HG02885 (cell line): ENCODE data around the gene ILKAP.

Source experiments
- ATAC-seq: cut with Tn5 transposase; IDR thresholded peaks from one replicate; pipeline ENCODE4 v1.9.1; 2021; ENCODE audit warnings: mild to moderate bottlenecking; ENCODE audit not compliant: unreplicated experiment, poor library complexity

Gene ILKAP

GRCh38 chr2:238139196-238140039, 64.1 kb downstream of the ILKAP start:
- no peak for ATAC-seq

GRCh38 chr2:238138331-238139195, 64.9 kb downstream of the ILKAP start, which contains the start of gene KLHL30:
Gene KLHL30, plus strand, starts transcription at chr2:238138668. Its CDS starts 2,087 bp downstream, at chr2:238140755.
- no peak for ATAC-seq

GRCh38 chr2:238137885-238138284, 65.6 kb downstream of the ILKAP start:
- ATAC-seq, result no peak

- no peak for ATAC-seq
These were observed 66.5 kb downstream of the ILKAP start for GRCh38 chr2:238136820-238137537.

- ATAC-seq, result no peak
These were observed 67.8 kb downstream of the ILKAP start for GRCh38 chr2:238135601-238136150.

GRCh38 chr2:238134393-238134785, 69.1 kb downstream of the ILKAP start:
- ATAC-seq, result no peak

- no peak for ATAC-seq
These were observed 69.7 kb downstream of the ILKAP start for GRCh38 chr2:238133499-238134392.

GRCh38 chr2:238132463-238133450, 70.7 kb downstream of the ILKAP start:
- no peak for ATAC-seq

- ATAC-seq, result no peak
These were observed 71.6 kb downstream of the ILKAP start for GRCh38 chr2:238131761-238132462.

GRCh38 chr2:238130696-238131628, 72.5 kb downstream of the ILKAP start:
- ATAC-seq, result no peak

GRCh38 chr2:238130111-238130695, 73.3 kb downstream of the ILKAP start:
- no peak for ATAC-seq

GRCh38 chr2:238129166-238130010, 74.1 kb downstream of the ILKAP start:
- no peak for ATAC-seq

- ATAC-seq, result no peak
These were observed 74.9 kb downstream of the ILKAP start for GRCh38 chr2:238128534-238129001.

GRCh38 chr2:238128061-238128440, 75.4 kb downstream of the ILKAP start:
- no peak for ATAC-seq
